Astrocyte (in vitro differentiated cells and primary cell): ENCODE results near the gene ARL4A.

Experiments
- EZH2 ChIP-seq: IDR thresholded peaks from 2 replicates; pipeline ENCODE4 v1.6.1; 2012; ENCODE audit warnings: mild to moderate bottlenecking, low read length, inconsistent platforms; ENCODE audit not compliant: insufficient read depth
- TF ChIP-seq, protein P1 (sequence below): IDR thresholded peaks from 2 replicates; pipeline ENCODE4 v1.5.1; 2011; ENCODE audit warnings: low read depth, mild to moderate bottlenecking, inconsistent platforms, low read length, moderate library complexity; ENCODE audit not compliant: insufficient read depth

DNA sequence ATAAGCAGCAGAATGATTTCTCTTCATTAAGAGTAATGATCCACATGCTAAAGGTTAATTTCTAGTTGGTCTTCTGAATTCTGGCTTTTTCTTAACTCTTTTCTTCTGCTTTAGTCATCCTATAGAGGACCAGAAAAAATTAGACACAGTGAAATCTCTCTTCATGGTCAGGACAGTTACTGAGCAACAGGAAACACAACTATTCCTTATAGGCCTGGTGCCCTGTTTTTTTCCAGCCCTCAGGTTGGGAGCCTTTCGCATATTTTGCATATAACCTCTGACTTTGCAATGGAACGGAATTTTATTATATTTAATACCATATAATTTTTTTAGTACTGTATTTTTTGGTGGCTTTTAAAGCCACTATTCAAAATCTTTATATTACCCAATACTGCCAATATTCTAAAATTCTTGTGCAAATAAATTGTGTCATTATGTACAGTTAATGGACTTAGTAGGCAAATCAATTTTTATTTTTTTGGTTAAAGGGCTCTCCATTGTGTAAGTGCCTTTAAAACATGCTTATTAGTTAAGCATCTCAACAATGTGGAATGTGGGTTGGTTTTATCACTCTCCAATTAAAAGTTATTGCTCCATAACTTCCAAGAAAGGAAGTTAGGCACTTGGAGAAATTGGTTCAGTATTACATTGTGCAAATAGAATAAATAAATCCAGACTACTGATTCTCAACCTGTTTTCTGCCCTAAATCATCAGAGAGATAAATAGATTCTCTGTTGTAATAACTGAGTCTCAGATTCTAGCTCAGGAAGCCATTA lies 22.5 kb downstream of the ARL4A start:
- TF ChIP-seq, protein P1, sequence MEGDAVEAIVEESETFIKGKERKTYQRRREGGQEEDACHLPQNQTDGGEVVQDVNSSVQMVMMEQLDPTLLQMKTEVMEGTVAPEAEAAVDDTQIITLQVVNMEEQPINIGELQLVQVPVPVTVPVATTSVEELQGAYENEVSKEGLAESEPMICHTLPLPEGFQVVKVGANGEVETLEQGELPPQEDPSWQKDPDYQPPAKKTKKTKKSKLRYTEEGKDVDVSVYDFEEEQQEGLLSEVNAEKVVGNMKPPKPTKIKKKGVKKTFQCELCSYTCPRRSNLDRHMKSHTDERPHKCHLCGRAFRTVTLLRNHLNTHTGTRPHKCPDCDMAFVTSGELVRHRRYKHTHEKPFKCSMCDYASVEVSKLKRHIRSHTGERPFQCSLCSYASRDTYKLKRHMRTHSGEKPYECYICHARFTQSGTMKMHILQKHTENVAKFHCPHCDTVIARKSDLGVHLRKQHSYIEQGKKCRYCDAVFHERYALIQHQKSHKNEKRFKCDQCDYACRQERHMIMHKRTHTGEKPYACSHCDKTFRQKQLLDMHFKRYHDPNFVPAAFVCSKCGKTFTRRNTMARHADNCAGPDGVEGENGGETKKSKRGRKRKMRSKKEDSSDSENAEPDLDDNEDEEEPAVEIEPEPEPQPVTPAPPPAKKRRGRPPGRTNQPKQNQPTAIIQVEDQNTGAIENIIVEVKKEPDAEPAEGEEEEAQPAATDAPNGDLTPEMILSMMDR: no peak
- no peak for TF ChIP-seq EZH2
